H9 (cell line): ENCODE data around the gene ASTN2. TPM values are rescaled to one million over a fixed set of nuclear protein-coding genes. Genes with fewer than 3 reads are reported as not detected.

Experiments used
- DNase-seq: peaks from one replicate; pipeline ENCODE4 v3.0.0-alpha.2; 2017
- H2AFZ ChIP-seq: one replicate; pipeline ENCODE4 v1.6.1; 2013; ENCODE audit warnings: mild to moderate bottlenecking, low read length, control low read depth, moderate library complexity
- H2AK5ac ChIP-seq: 2 replicates; pipeline ENCODE4 v1.6.1; 2013; ENCODE audit warnings: low read length, control low read depth, mixed read lengths; ENCODE audit not compliant: insufficient read length
- H2BK120ac ChIP-seq: one replicate; pipeline ENCODE4 v1.6.1; 2013; ENCODE audit warnings: low read depth, mild to moderate bottlenecking, low read length, control low read depth, inconsistent platforms; ENCODE audit not compliant: poor library complexity, severe bottlenecking
- H2BK12ac ChIP-seq: 2 replicates; pipeline ENCODE4 v1.6.1; 2013; ENCODE audit warnings: low read length, control low read depth, mixed read lengths, low read depth; ENCODE audit not compliant: insufficient read length
- H2BK15ac ChIP-seq: 2 replicates; pipeline ENCODE4 v1.6.1; 2013; ENCODE audit warnings: low read depth, low read length, control low read depth
- H2BK20ac ChIP-seq: one replicate; pipeline ENCODE4 v1.6.1; 2013; ENCODE audit warnings: low read depth, mild to moderate bottlenecking, low read length, control low read depth, inconsistent platforms; ENCODE audit not compliant: poor library complexity, severe bottlenecking
- H2BK5ac ChIP-seq: 2 replicates; pipeline ENCODE4 v1.6.1; 2013; ENCODE audit warnings: low read length, control low read depth, mixed read lengths; ENCODE audit not compliant: insufficient read length
- H3K14ac ChIP-seq: 2 replicates; pipeline ENCODE4 v1.6.1; 2013; ENCODE audit warnings: low read length, control low read depth; ENCODE audit not compliant: insufficient read depth
- H3K18ac ChIP-seq: 2 replicates; pipeline ENCODE4 v1.6.1; 2013; ENCODE audit warnings: low read depth, mild to moderate bottlenecking, mixed read lengths, low read length, control low read depth; ENCODE audit not compliant: insufficient read length
- H3K23ac ChIP-seq: 2 replicates; pipeline ENCODE4 v1.6.1; 2013; ENCODE audit warnings: low read length, control low read depth, mixed read lengths, low read depth; ENCODE audit not compliant: insufficient read length
- H3K23me2 ChIP-seq: 2 replicates; pipeline ENCODE4 v1.6.1; 2013; ENCODE audit warnings: low read depth, mild to moderate bottlenecking, mixed read lengths, low read length, control low read depth; ENCODE audit not compliant: insufficient read length, poor library complexity, severe bottlenecking
- H3K27ac ChIP-seq: 2 replicates; pipeline ENCODE4 v1.5.1; 2013; ENCODE audit warnings: low read length, control low read depth, mixed read lengths, low read depth; ENCODE audit not compliant: insufficient read length
- H3K27me3 ChIP-seq: 2 replicates; pipeline ENCODE4 v1.6.1; 2013; ENCODE audit warnings: low read length, control low read depth, inconsistent platforms; ENCODE audit not compliant: insufficient read depth
- H3K4ac ChIP-seq: 2 replicates; pipeline ENCODE4 v1.6.1; 2013; ENCODE audit warnings: low read depth, mild to moderate bottlenecking, control low read depth, inconsistent platforms, low read length, moderate library complexity
- H3K4me1 ChIP-seq: 2 replicates; pipeline ENCODE4 v1.6.1; 2013; ENCODE audit warnings: low read length, control low read depth, inconsistent platforms; ENCODE audit not compliant: insufficient read depth
- H3K4me2 ChIP-seq: 2 replicates; pipeline ENCODE4 v1.6.1; 2013; ENCODE audit warnings: low read length, control low read depth, mixed read lengths; ENCODE audit not compliant: insufficient read length, insufficient read depth
- H3K56ac ChIP-seq: 2 replicates; pipeline ENCODE4 v1.6.1; 2013; ENCODE audit warnings: low read depth, mild to moderate bottlenecking, mixed read lengths, low read length, control low read depth; ENCODE audit not compliant: insufficient read length
- H3K79me1 ChIP-seq: 2 replicates; pipeline ENCODE4 v1.6.1; 2013; ENCODE audit warnings: low read depth, mild to moderate bottlenecking, moderate library complexity, low read length, control low read depth, inconsistent platforms; ENCODE audit not compliant: insufficient read depth, poor library complexity, severe bottlenecking
- H3K79me2 ChIP-seq: 2 replicates; pipeline ENCODE4 v1.6.1; 2013; ENCODE audit warnings: low read length, control low read depth, inconsistent platforms; ENCODE audit not compliant: insufficient read depth
- H3K9ac ChIP-seq: 2 replicates; pipeline ENCODE4 v1.6.1; 2013; ENCODE audit warnings: low read length, control low read depth, mixed read lengths; ENCODE audit not compliant: insufficient read length; ENCODE audit errors: extremely low read depth
- H3K9me3 ChIP-seq: one replicate; pipeline ENCODE4 v1.6.1; 2013; ENCODE audit warnings: low read depth, low read length, inconsistent platforms; ENCODE audit not compliant: control insufficient read depth
- H3T11ph ChIP-seq: one replicate; pipeline ENCODE4 v1.6.1; 2013; ENCODE audit warnings: mild to moderate bottlenecking, low read length, control low read depth, inconsistent platforms
- H4K20me1 ChIP-seq: one replicate; pipeline ENCODE4 v1.6.1; 2013; ENCODE audit not compliant: control insufficient read depth, insufficient read length, insufficient read depth
- H4K5ac ChIP-seq: 2 replicates; pipeline ENCODE4 v1.6.1; 2013; ENCODE audit warnings: low read depth, mild to moderate bottlenecking, mixed read lengths, low read length, control low read depth; ENCODE audit not compliant: insufficient read length
- H4K8ac ChIP-seq: replicated peaks from 2 replicates; pipeline ENCODE4 v1.6.1; 2013; ENCODE audit warnings: low read length, control low read depth, mixed read lengths, low read depth; ENCODE audit not compliant: insufficient read length
- H4K91ac ChIP-seq: 2 replicates; pipeline ENCODE4 v1.6.1; 2013; ENCODE audit warnings: low read depth, mild to moderate bottlenecking, moderate library complexity, mixed read lengths, low read length, control low read depth; ENCODE audit not compliant: insufficient read length
- H3K27ac Mint-ChIP-seq, 3 experiments: 2 replicates in 2 of 3; 3 replicates in 1 of 3; pipeline ENCODE4 v1.8.0; 2020 to 2021; ENCODE audit warnings: mixed read lengths in 3 of 3, mild to moderate bottlenecking in 1 of 3, moderate library complexity in 1 of 3
- H3K27me3 Mint-ChIP-seq: 2 replicates; pipeline ENCODE4 v1.8.0; 2021; ENCODE audit warnings: low read depth, mild to moderate bottlenecking, moderate library complexity, mixed read lengths
- H3K36me3 Mint-ChIP-seq, 3 experiments: 2 replicates in 2 of 3; 3 replicates in 1 of 3; pipeline ENCODE4 v1.8.0; 2020 to 2021; ENCODE audit warnings: low read depth in 3 of 3, mixed read lengths in 3 of 3; ENCODE audit not compliant: insufficient read depth in 1 of 3
- H3K4me1 Mint-ChIP-seq, 2 experiments: 2 replicates each; pipeline ENCODE4 v1.8.0; 2020; ENCODE audit warnings: mixed read lengths in 2 of 2
- H3K4me3 Mint-ChIP-seq, 2 experiments: 2 replicates in 1 of 2; 3 replicates in 1 of 2; pipeline ENCODE4 v1.8.0; 2020 to 2021; ENCODE audit warnings: mild to moderate bottlenecking in 2 of 2, mixed read lengths in 2 of 2, moderate library complexity in 1 of 2
- H3K9me3 Mint-ChIP-seq, 2 experiments: 2 replicates in 1 of 2; 3 replicates in 1 of 2; pipeline ENCODE4 v1.8.0; 2020; ENCODE audit warnings: mild to moderate bottlenecking in 2 of 2, mixed read lengths in 2 of 2, moderate library complexity in 1 of 2
- CTCF ChIP-seq: fragments of 200-600 bp; sonication (generic); conservative IDR thresholded peaks from 3 replicates; pipeline ENCODE4 v1.8.0; 2021; ENCODE audit warnings: antibody characterized with exemption, mild to moderate bottlenecking
- WGBS: extraction: QIAGEN DNeasy Blood & Tissue Kit; methylation state at CpG from one replicate; pipeline ENCODE4 v1.1.7; 2013; ENCODE audit warnings: missing lambda C conversion rate, low lambda C conversion rate, mixed read lengths; ENCODE audit not compliant: insufficient read length; ENCODE audit errors: extremely low coverage; 5-methylcytosine and 5-hydroxymethylcytosine counted together
- total RNA-seq: library from RNA; stranded (reverse); gene quantifications from 2 replicates; pipeline ENCODE4 v1.2.1, GENCODE V29; 2021

ASTN2 gene
- total RNA-seq, 1 experiment from 2014 or later = 9.7 TPM

DNA sequence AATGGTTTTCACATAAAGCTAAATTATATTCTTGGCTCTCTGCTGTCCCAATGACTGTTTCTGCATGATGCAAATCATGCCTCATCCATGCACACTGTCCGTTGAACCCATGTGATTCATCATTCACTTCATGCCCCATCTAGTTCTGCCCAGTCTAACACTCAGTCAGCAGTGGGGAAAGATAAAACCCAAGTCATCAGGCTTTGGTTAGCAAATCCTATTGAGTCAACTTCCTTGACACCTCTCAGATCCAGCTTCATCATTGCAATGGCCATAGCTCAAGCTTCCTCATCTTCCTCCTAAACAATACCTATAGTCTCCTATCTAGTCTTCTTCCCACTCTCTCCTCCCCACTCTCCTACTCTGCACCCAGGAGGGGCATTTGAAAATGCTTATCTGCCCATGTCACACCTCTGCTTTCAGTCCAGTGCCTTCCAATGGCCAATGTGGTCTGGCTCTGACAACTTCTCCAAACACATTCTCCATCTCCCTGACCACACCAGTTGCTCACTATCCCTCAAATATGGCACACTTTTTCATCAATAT lies 993.8 kb downstream of the ASTN2 start:
- Histone ChIP-seq H3K23ac (no peak overlapping the region), H3K18ac (no peak overlapping the region), H2BK15ac (no peak overlapping the region), H2BK12ac (no peak overlapping the region), H3K14ac (no peak overlapping the region), H3K56ac (no peak overlapping the region), H4K8ac (no peak overlapping the region), H3K79me2 (no peaks in the 10 kb centered on the region), H2BK5ac (no peak overlapping the region), H3T11ph (no peak overlapping the region), H2BK120ac (no peak overlapping the region), H3K9ac (no peak overlapping the region), H2AK5ac (no peak overlapping the region), H3K4ac (no peak overlapping the region), H3K79me1 (no peaks in the 10 kb centered on the region), H4K20me1 (no peaks in the 10 kb centered on the region), H3K9me3 (no peaks in the 10 kb centered on the region), H3K23me2 (no peaks in the 10 kb centered on the region), H3K4me1 (no peaks in the 10 kb centered on the region), H4K91ac (no peak overlapping the region), H2BK20ac (no peak overlapping the region), H4K5ac (no peak overlapping the region), H3K27ac (no peak overlapping the region), H3K4me2 (no peak overlapping the region), H2AFZ (no peak overlapping the region), H3K27me3 (no peaks in the 10 kb centered on the region)
- H3K9me3 Mint-ChIP-seq = no peaks in the 10 kb centered on the region
- no peaks in the 10 kb centered on the region for H3K27me3 Mint-ChIP-seq
- H3K27ac Mint-ChIP-seq = no peak overlapping the region
- peaks cover 0 to 4% (median 3%) of the 10 kb centered on the region in 3 experiments; a peak in 3 of 7 replicates for H3K36me3 Mint-ChIP-seq
- no CpG with 5 or more reads among the region's 1 CpG for WGBS
- no peak for DNase-seq
- TF ChIP-seq CTCF = no peak
- H3K4me1 Mint-ChIP-seq = no peaks in the 10 kb centered on the region
- H3K4me3 Mint-ChIP-seq = no peak overlapping the region
